NT2/D1 (cell line): ENCODE data around the gene LAD1.

Experiments used
- SUZ12 ChIP-seq: IDR thresholded peaks from 2 replicates; pipeline ENCODE4 v1.6.1; 2011; ENCODE audit not compliant: insufficient read length, insufficient read depth; ENCODE audit errors: extremely low read depth
- YY1 ChIP-seq: IDR thresholded peaks from 2 replicates; pipeline ENCODE4 v1.6.1; 2011; ENCODE audit not compliant: insufficient read length, insufficient read depth
- ZNF274 ChIP-seq: IDR thresholded peaks from 2 replicates; pipeline ENCODE4 v1.6.1; 2011; ENCODE audit warnings: mild to moderate bottlenecking, low read depth, low read length

GRCh38 chr1:201377611-201378092 lies 21.5 kb downstream of the LAD1 start, which contains the start of gene TNNT2:
- no peak for TF ChIP-seq YY1
- TF ChIP-seq SUZ12 = no peak
- no peak for TF ChIP-seq ZNF274
